ENCODE results near the gene TMEM170B.

TMEM170B gene

GRCh38 chr6:11585426-11586016, 48.0 kb downstream of the TMEM170B start:
- DNase-seq (ENCODE audit: low read depth in 2 of 2): no peak

GRCh38 chr6:11586117-11586516, 48.6 kb downstream of the TMEM170B start:
- DNase-seq (ENCODE audit: low read depth in 2 of 2): no peak

GRCh38 chr6:11586536-11586935, 49.0 kb downstream of the TMEM170B start:
- no peak for DNase-seq (ENCODE audit: low read depth in 2 of 2)

GRCh38 chr6:11589261-11589660, 51.7 kb downstream of the TMEM170B start:
- DNase-seq (ENCODE audit: low read depth in 2 of 2): no peak

GRCh38 chr6:11592294-11592906, 54.9 kb downstream of the TMEM170B start:
- DNase-seq (ENCODE audit: low read depth in 2 of 2): no peak

- DNase-seq (ENCODE audit: low read depth in 2 of 2): no peak
Measured at GRCh38 chr6:11593096-11593495, 55.5 kb downstream of the TMEM170B start.

- DNase-seq (ENCODE audit: low read depth in 2 of 2): no peak
Measured at GRCh38 chr6:11595903-11596302, 58.4 kb downstream of the TMEM170B start.

GRCh38 chr6:11596640-11597237, 59.2 kb downstream of the TMEM170B start:
- DNase-seq (ENCODE audit: low read depth in 2 of 2): no peak

GRCh38 chr6:11598687-11599086, 61.1 kb downstream of the TMEM170B start:
- DNase-seq (ENCODE audit: low read depth in 2 of 2): no peak

- no peak for DNase-seq (ENCODE audit: low read depth in 2 of 2)
Measured at GRCh38 chr6:11600251-11600650, 62.7 kb downstream of the TMEM170B start.

GRCh38 chr6:11601776-11602605, 64.4 kb downstream of the TMEM170B start:
- DNase-seq (ENCODE audit: low read depth in 2 of 2): no peak

- DNase-seq (ENCODE audit: low read depth in 2 of 2): no peak
Measured at GRCh38 chr6:11604215-11604614, 66.7 kb downstream of the TMEM170B start.

GRCh38 chr6:11604836-11605506, 67.4 kb downstream of the TMEM170B start:
- no peak for DNase-seq (ENCODE audit: low read depth in 2 of 2)

- no peak for DNase-seq (ENCODE audit: low read depth in 2 of 2)
Measured at GRCh38 chr6:11605507-11605905, 68.0 kb downstream of the TMEM170B start.

GRCh38 chr6:11606332-11606731, 68.8 kb downstream of the TMEM170B start:
- no peak for DNase-seq (ENCODE audit: low read depth in 2 of 2)

GRCh38 chr6:11607383-11607782, 69.8 kb downstream of the TMEM170B start:
- DNase-seq (ENCODE audit: low read depth in 2 of 2): no peak

- DNase-seq (ENCODE audit: low read depth in 2 of 2): no peak
Measured at GRCh38 chr6:11608600-11609323, 71.2 kb downstream of the TMEM170B start.

- no peak for DNase-seq (ENCODE audit: low read depth in 2 of 2)
Measured at GRCh38 chr6:11609324-11610071, 71.9 kb downstream of the TMEM170B start.

- no peak for DNase-seq (ENCODE audit: low read depth in 2 of 2)
Measured at GRCh38 chr6:11613336-11613735, 75.8 kb downstream of the TMEM170B start.

- DNase-seq (ENCODE audit: low read depth in 2 of 2): no peak
Measured at GRCh38 chr6:11613858-11614257, 76.3 kb downstream of the TMEM170B start.

Data from stimulated activated CD8-positive, alpha-beta memory T cell treated with anti-CD3 and anti-CD28 coated beads, Interleukin-15, amount 100 ng/mL, for 4 hours (primary cell).